SK-N-SH (cell line): ENCODE measurements around the gene CIAO3. TPM values are rescaled to one million over a fixed set of nuclear protein-coding genes. Genes with fewer than 3 reads are reported as not detected.

Source experiments
- CTCF ChIA-PET: fragments of 300-600, 350-600 bp; formaldehyde crosslinking; extraction: SDS; loops from one replicate; lab custom pipeline; 2021; lab: Yijun Ruan, JAX
- POLR2A ChIA-PET: fragments of 350-600 bp; sonication (Branson Sonifier 250); formaldehyde crosslinking; extraction: SDS; loops from one replicate; lab custom pipeline; 2020; ENCODE audit warnings: antibody characterized with exemption, inconsistent platforms; lab: Yijun Ruan, JAX
- DNase-seq: peaks from one replicate; pipeline ENCODE4 v3.0.0; 2012
- H2AFZ ChIP-seq: fragments of 200-600 bp; sonication (generic); 2 replicates; pipeline ENCODE4 v1.8.1; 2016; ENCODE audit warnings: antibody characterized with exemption, mild to moderate bottlenecking, low read depth
- H3F3A ChIP-seq: fragments of 200-600 bp; sonication (generic); replicated peaks from 2 replicates; pipeline ENCODE3; 2016; ENCODE audit warnings: antibody characterized with exemption, mild to moderate bottlenecking; ENCODE audit not compliant: insufficient read depth
- H3K27ac ChIP-seq, 2 experiments: fragments of 200-500 bp in 1 of 2; fragments of 200-600 bp in 1 of 2; sonication (Bioruptor generic) in 1 of 2; sonication (generic), shearing (Covaris generic) in 1 of 2; 2 replicates each; pipeline versions ENCODE4 v1.5.1 to v1.6.1; 2014 to 2016; ENCODE audit warnings: low read depth in 2 of 2, inconsistent platforms in 1 of 2, low read length in 1 of 2, mild to moderate bottlenecking in 1 of 2, mixed read lengths in 1 of 2
- H3K27me3 ChIP-seq: fragments of 200-600 bp; sonication (generic), shearing (Covaris generic); 2 replicates; pipeline ENCODE4 v1.6.1; 2016; ENCODE audit warnings: mixed run types; ENCODE audit not compliant: insufficient read depth
- H3K36me3 ChIP-seq, 2 experiments: fragments of 200-500 bp in 1 of 2; fragments of 200-600 bp in 1 of 2; sonication (Bioruptor generic) in 1 of 2; sonication (generic) in 1 of 2; replicated peaks in 1 of 2; 2 replicates each; pipeline versions ENCODE3 to v1.5.1; 2014 to 2016; ENCODE audit warnings: low read length in 1 of 2, mild to moderate bottlenecking in 1 of 2; ENCODE audit not compliant: insufficient read depth in 2 of 2, control insufficient read depth in 1 of 2
- H3K4me1 ChIP-seq, 2 experiments: fragments of 200-500 bp in 1 of 2; fragments of 200-600 bp in 1 of 2; sonication (Bioruptor generic) in 1 of 2; sonication (generic), shearing (Covaris generic) in 1 of 2; 2 replicates each; pipeline versions ENCODE4 v1.5.1 to v1.6.1; 2014 to 2016; ENCODE audit warnings: low read depth in 1 of 2, low read length in 1 of 2, mixed run types in 1 of 2; ENCODE audit not compliant: insufficient read depth in 2 of 2, control insufficient read depth in 1 of 2
- H3K4me2 ChIP-seq: fragments of 200-600 bp; sonication (generic), shearing (Covaris generic); 2 replicates; pipeline ENCODE4 v1.6.1; 2017; ENCODE audit warnings: mixed run types
- H3K4me3 ChIP-seq, 2 experiments: fragments of 200-500 bp in 1 of 2; fragments of 200-600 bp in 1 of 2; sonication (Bioruptor generic) in 1 of 2; sonication (generic), shearing (Covaris generic) in 1 of 2; 2 replicates each; pipeline versions ENCODE4 v1.5.1 to v1.8.1; 2014 to 2016; ENCODE audit warnings: low read depth in 2 of 2, inconsistent platforms in 1 of 2, low read length in 1 of 2, mild to moderate bottlenecking in 1 of 2, mixed read lengths in 1 of 2, moderate library complexity in 1 of 2
- H3K79me2 ChIP-seq: fragments of 200-600 bp; sonication (generic); 2 replicates; pipeline ENCODE4 v1.8.1; 2017; ENCODE audit warnings: mild to moderate bottlenecking; ENCODE audit not compliant: insufficient read depth
- H3K9ac ChIP-seq: fragments of 200-600 bp; sonication (generic); 2 replicates; pipeline ENCODE4 v1.6.1; 2017; ENCODE audit warnings: mixed run types
- H3K9me2 ChIP-seq: fragments of 200-600 bp; sonication (generic); 2 replicates; pipeline ENCODE4 v1.6.1; 2017; ENCODE audit warnings: mixed run types
- H3K9me3 ChIP-seq: fragments of 200-600 bp; sonication (generic); 2 replicates; pipeline ENCODE4 v1.6.1; 2017; ENCODE audit warnings: mixed run types, mild to moderate bottlenecking, moderate library complexity
- H4K20me1 ChIP-seq: fragments of 200-600 bp; sonication (generic); 2 replicates; pipeline ENCODE4 v1.6.1; 2017; ENCODE audit warnings: mild to moderate bottlenecking, mixed run types; ENCODE audit not compliant: insufficient read depth
- CHD2 ChIP-seq: fragments of 150-350 bp; IDR thresholded peaks from 2 replicates; pipeline ENCODE4 v1.6.1; 2018; ENCODE audit warnings: low read length; ENCODE audit not compliant: partially characterized antibody
- ELF1 ChIP-seq: IDR thresholded peaks from 2 replicates; pipeline ENCODE4 v1.4.0; 2012
- EP300 ChIP-seq, 2 experiments: IDR thresholded peaks; 2 replicates each; pipeline versions ENCODE4 v1.4.0 to v1.6.1; 2012; ENCODE audit warnings: borderline replicate concordance in 1 of 2, low read depth in 1 of 2, low read length in 1 of 2
- GABPA ChIP-seq: IDR thresholded peaks from 2 replicates; pipeline ENCODE4 v1.4.0; 2012; ENCODE audit warnings: low read depth, mild to moderate bottlenecking
- MAX ChIP-seq: IDR thresholded peaks from 2 replicates; pipeline ENCODE4 v1.4.0; 2012; ENCODE audit warnings: low read depth
- MXI1 ChIP-seq: IDR thresholded peaks from 2 replicates; pipeline ENCODE4 v1.6.1; 2012; ENCODE audit warnings: mild to moderate bottlenecking, low read depth, low read length, improper control_type of control experiment
- NRF1 ChIP-seq: IDR thresholded peaks from 2 replicates; pipeline ENCODE4 v1.6.1; 2012; ENCODE audit warnings: low read depth, mild to moderate bottlenecking, low read length
- PBX3 ChIP-seq: IDR thresholded peaks from 2 replicates; pipeline ENCODE4; 2012
- POLR2AphosphoS5 ChIP-seq: IDR thresholded peaks from 2 replicates; pipeline ENCODE4 v1.6.1; 2012; ENCODE audit warnings: low read depth, low read length
- TAF1 ChIP-seq: IDR thresholded peaks from 2 replicates; pipeline ENCODE4 v1.6.1; 2012; ENCODE audit warnings: low read depth, mild to moderate bottlenecking, low read length, moderate library complexity, borderline replicate concordance
- TCF12 ChIP-seq: IDR thresholded peaks from 2 replicates; pipeline ENCODE4 v1.4.0; 2012
- TEAD4 ChIP-seq: IDR thresholded peaks from 2 replicates; pipeline ENCODE4 v1.4.0; 2012; ENCODE audit warnings: mild to moderate bottlenecking, borderline replicate concordance; ENCODE audit not compliant: insufficient read depth
- YY1 ChIP-seq: IDR thresholded peaks from 2 replicates; pipeline ENCODE4 v1.4.0; 2012; ENCODE audit warnings: low read depth, mild to moderate bottlenecking
- WGBS: methylation state at CpG from one replicate; pipeline ENCODE4 v1.1.6; 2017; ENCODE audit warnings: low lambda C conversion rate; 5-methylcytosine and 5-hydroxymethylcytosine counted together
- polyA plus RNA-seq, 3 experiments: library from polyadenylated mRNA; depleted of rRNA; stranded (reverse); fragments of >200 nt; gene quantifications; 2 replicates each; pipeline ENCODE4 v1.2.3, GENCODE V29; 2012
- small RNA-seq, 7 experiments: library from RNA; depleted of rRNA; stranded (forward); fragments of <200 nt; gene quantifications; one replicate each; pipeline ENCODE3, GENCODE V24; 2012

Gene CIAO3
- polyA plus RNA-seq, 1 of the 3 experiments (the other 2 are of a cell fraction): 14.4 TPM

GRCh38 chr16:679814-680624 lies 60.8 kb downstream of the CIAO3 start, which contains the start of gene STUB1:
STUB1 (plus strand) TSS chr16:680410; CDS start chr16:680526, 116 bp downstream.
- Histone ChIP-seq H3K36me3 (peaks cover 13 to 26% of the 10 kb centered on the region in 2 experiments), H3K27me3 (no peaks in the 10 kb centered on the region), H3F3A (peaks cover 10% of the 10 kb centered on the region), H3K9ac (peak within 1 kb of the TSS; percentile 80), H3K4me2 (peak within 1 kb of the TSS; percentile 96), H3K9me2 (no peaks in the 10 kb centered on the region), H3K79me2 (peaks cover 34% of the 10 kb centered on the region), H3K9me3 (no peaks in the 10 kb centered on the region), H3K4me3 (peak within 1 kb of the TSS; percentile 78 to 96), H4K20me1 (peaks cover 23% of the 10 kb centered on the region), H3K4me1 (peaks cover 8 to 49% of the 10 kb centered on the region in 2 experiments; a peak in 2 of 4 replicates), H3K27ac (peak within 1 kb of the TSS; percentile 86 to 98), H2AFZ (0 out of 2 replicates have a peak within 1 kb of the TSS, but pooled peaks have one; percentile 82)
- TF ChIP-seq GABPA: peak; percentile 79
- no peak for TF ChIP-seq TEAD4
- TF ChIP-seq POLR2AphosphoS5: peak; percentile 73
- TF ChIP-seq MAX: peak; percentile 67
- TF ChIP-seq ELF1: no peak
- TF ChIP-seq YY1: no peak
- TF ChIP-seq EP300 (IDR thresholded peaks at IDR 0.05; ENCODE audit: borderline replicate concordance in 1 of 2, low read depth in 1 of 2, low read length in 1 of 2): peak in 1 of 2 experiments; percentile 34; a peak in 1 of 4 replicates
- TF ChIP-seq TAF1: peak; percentile 41; the same call in 1 of the 2 replicates
- peak; percentile 22 for TF ChIP-seq CHD2
- no peak for TF ChIP-seq TCF12
- peak; percentile 28; the same call in 1 of the 2 replicates for TF ChIP-seq MXI1
- TF ChIP-seq PBX3: peak; percentile 22; the same call in 1 of the 2 replicates
- peak; percentile 75 for TF ChIP-seq NRF1
- POLR2A ChIA-PET: interaction anchor here (0.8 to 2.2 kb wide), 12 partner anchors 10 to 44 kb away, joined by 3 to 12 read pairs (median 3); partner anchors contain the start of genes METTL26, RHOT2, WDR24 and WDR90
- 2% methylated on average over 20 of the region's 91 CpGs for WGBS
- peak; percentile 96 for DNase-seq
- CTCF ChIA-PET: interaction anchor here (0.8 to 3.8 kb wide), 9 partner anchors 10 to 91 kb away, joined by 3 to 20 read pairs (median 4); partner anchors contain the start of genes ANTKMT, METRN, RHOT2 and WDR24

Small RNAs within 50 kb of the gene (small RNA-seq; reads per million reads assigned to genes)
- 0 reads per million in 7 experiments for gene MIR662

Other genes starting within 250 kb of the CIAO3 start
- gene CAPN15, start 213.3 kb downstream of the CIAO3 start, polyA plus RNA-seq (2012; rRNA removed): 19.5 and 22.9 TPM in 2 replicates
- gene PRR35, start 180.6 kb downstream of the CIAO3 start, polyA plus RNA-seq (2012; rRNA removed): not detected in 2 replicates
- 0.69 and 0.70 TPM in 2 replicates for gene NHLRC4, start 174.0 kb downstream of the CIAO3 start, polyA plus RNA-seq (2012; rRNA removed)
- gene PIGQ, start 171.0 kb downstream of the CIAO3 start, polyA plus RNA-seq (2012; rRNA removed): 38.7 and 41.0 TPM in 2 replicates
- 12.1 and 13.0 TPM in 2 replicates for gene RAB40C, start 150.9 kb downstream of the CIAO3 start, polyA plus RNA-seq (2012; rRNA removed)
- 0.10 and 0.16 TPM in 2 replicates for gene WFIKKN1, start 110.0 kb downstream of the CIAO3 start, polyA plus RNA-seq (2012; rRNA removed)
- 158 and 167 TPM in 2 replicates for gene METTL26, start 104.7 kb downstream of the CIAO3 start, polyA plus RNA-seq (2012; rRNA removed)
- 34.0 and 36.9 TPM in 2 replicates for gene MCRIP2, start 99.2 kb downstream of the CIAO3 start, polyA plus RNA-seq (2012; rRNA removed)
- gene WDR90, start 91.6 kb downstream of the CIAO3 start, polyA plus RNA-seq (2012; rRNA removed): 30.5 and 32.0 TPM in 2 replicates
- 229 and 255 TPM in 2 replicates for gene RHOT2, start 72.9 kb downstream of the CIAO3 start, polyA plus RNA-seq (2012; rRNA removed)
- gene RHBDL1, start 65.3 kb downstream of the CIAO3 start, polyA plus RNA-seq (2012; rRNA removed): 4.1 and 6.8 TPM in 2 replicates
- gene STUB1, start 60.6 kb downstream of the CIAO3 start, polyA plus RNA-seq (2012; rRNA removed): 268 and 323 TPM in 2 replicates
- 49.2 and 67.0 TPM in 2 replicates for gene JMJD8, start 56.7 kb downstream of the CIAO3 start, polyA plus RNA-seq (2012; rRNA removed)
- gene WDR24, start 50.6 kb downstream of the CIAO3 start, polyA plus RNA-seq (2012; rRNA removed): 5.0 and 6.4 TPM in 2 replicates
- gene FBXL16, start 35.2 kb downstream of the CIAO3 start, polyA plus RNA-seq (2012; rRNA removed): 17.7 and 19.8 TPM in 2 replicates
- gene METRN, start 25.9 kb downstream of the CIAO3 start, polyA plus RNA-seq (2012; rRNA removed): 52.4 and 59.7 TPM in 2 replicates
- 49.5 and 57.4 TPM in 2 replicates for gene ANTKMT, start 19.9 kb downstream of the CIAO3 start, polyA plus RNA-seq (2012; rRNA removed)
- gene CCDC78, start 14.6 kb downstream of the CIAO3 start, polyA plus RNA-seq (2012; rRNA removed): 15.4 and 18.8 TPM in 2 replicates
- 60.6 and 65.5 TPM in 2 replicates for gene HAGHL, start 13.9 kb downstream of the CIAO3 start, polyA plus RNA-seq (2012; rRNA removed)
- gene MSLN, start 19.7 kb upstream of the CIAO3 start, polyA plus RNA-seq (2012; rRNA removed): 0.02 and 0.19 TPM in 2 replicates
- gene RPUSD1, start 47.4 kb upstream of the CIAO3 start, polyA plus RNA-seq (2012; rRNA removed): 27.7 and 29.9 TPM in 2 replicates
- gene CHTF18, start 47.6 kb upstream of the CIAO3 start, polyA plus RNA-seq (2012; rRNA removed): 17.7 and 18.0 TPM in 2 replicates
- gene GNG13, start 59.7 kb upstream of the CIAO3 start, polyA plus RNA-seq (2012; rRNA removed): not detected in 2 replicates
- gene LMF1, start 230.0 kb upstream of the CIAO3 start, polyA plus RNA-seq (2012; rRNA removed): 5.7 and 8.2 TPM in 2 replicates
- gene SOX8, start 240.8 kb upstream of the CIAO3 start, polyA plus RNA-seq (2012; rRNA removed): not detected in 2 replicates